ENCODE measurements around the gene XAB2.
A peak's percentile ranks its signal among the peaks of the same experiment; 100 is the strongest.
"Not testable (repeated sequence)": the region's sequence is repeated elsewhere in the genome, so short reads cannot be mapped to it uniquely, and the experiment has no call there.

The XAB2 gene

GRCh38 chr19:7611541-7612279 is 17.6 kb downstream of the XAB2 start:
- DNase-seq: no peak

- DNase-seq: no peak
These were observed 18.7 kb downstream of the XAB2 start for GRCh38 chr19:7610491-7611240.

- DNase-seq: no peak
These were observed 21.3 kb downstream of the XAB2 start for GRCh38 chr19:7607874-7608560.

GRCh38 chr19:7607212-7607873 is 22.0 kb downstream of the XAB2 start:
- DNase-seq: no peak

GRCh38 chr19:7606289-7606688 is 23.1 kb downstream of the XAB2 start:
- no peak for DNase-seq

- peak in 1 of 2 experiments; percentile 35 for DNase-seq
These were observed 23.7 kb downstream of the XAB2 start for GRCh38 chr19:7605490-7606222.

GRCh38 chr19:7603919-7604318 is 25.4 kb downstream of the XAB2 start:
- DNase-seq: no peak

- no peak for DNase-seq
These were observed 26.3 kb downstream of the XAB2 start for GRCh38 chr19:7602935-7603497.

GRCh38 chr19:7602240-7602934 is 27.0 kb downstream of the XAB2 start:
- DNase-seq: no peak

- no peak for DNase-seq
These were observed 28.6 kb downstream of the XAB2 start for GRCh38 chr19:7600721-7601120.

GRCh38 chr19:7598180-7598579 is 31.2 kb downstream of the XAB2 start:
- no peak for DNase-seq

- DNase-seq: no peak
These were observed 31.7 kb downstream of the XAB2 start for GRCh38 chr19:7597689-7598088.

GRCh38 chr19:7596211-7596937 is 33.0 kb downstream of the XAB2 start:
- no peak for DNase-seq

- no peak for DNase-seq
These were observed 33.7 kb downstream of the XAB2 start, which contains the start of gene CAMSAP3 for GRCh38 chr19:7595466-7596133. CAMSAP3 (plus strand) TSS chr19:7595863; CDS start chr19:7596003, 140 bp downstream.

- DNase-seq: no peak
These were observed 39.1 kb downstream of the XAB2 start for GRCh38 chr19:7590256-7590655.

- no peak for DNase-seq
These were observed 39.5 kb downstream of the XAB2 start for GRCh38 chr19:7589822-7590221.

- no peak for DNase-seq
These were observed 46.9 kb downstream of the XAB2 start for GRCh38 chr19:7582446-7582845.

- no peak for DNase-seq
These were observed 50.2 kb downstream of the XAB2 start for GRCh38 chr19:7579182-7579581.

- no peak for DNase-seq
These were observed 51.2 kb downstream of the XAB2 start for GRCh38 chr19:7578127-7578526.

- not testable (repeated sequence) for DNase-seq
These were observed 51.9 kb downstream of the XAB2 start for GRCh38 chr19:7577422-7577821.

Data from SW 1271 (cell line).